ENCODE results near the gene OR51V1.

DNA sequence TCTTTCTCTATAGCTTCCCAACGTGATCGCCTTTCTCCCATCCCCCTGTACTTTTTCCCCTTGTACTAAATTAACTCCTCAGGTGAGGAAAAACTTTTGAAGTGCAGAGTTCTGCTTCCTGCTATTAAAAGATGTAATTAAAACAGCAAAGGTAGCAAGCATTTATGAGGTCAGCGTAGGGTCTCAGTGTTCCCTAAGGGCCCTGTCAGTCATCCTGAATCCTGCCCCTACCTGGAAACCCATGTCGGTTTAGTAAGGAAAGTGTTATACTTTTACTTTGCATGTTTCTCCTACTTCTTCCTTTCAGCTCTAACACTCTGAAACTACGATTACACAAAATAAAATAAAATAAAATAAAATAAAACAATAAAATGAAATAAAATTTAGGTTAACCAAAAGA is 27.6 kb upstream of the OR51V1 start:
- no peak for TF ChIP-seq GATA2 (IDR thresholded peaks at IDR 0.05; ENCODE audit: low read depth, low read length)
- no peak for TF ChIP-seq GATA3 (IDR thresholded peaks at IDR 0.05; ENCODE audit: low read depth, low read length)
